H1 (cell line): ENCODE results near the gene CORO7. TPM values are rescaled to one million over a fixed set of nuclear protein-coding genes. Genes with fewer than 3 reads are reported as not detected.

Experiments
- CTCF ChIA-PET: fragments of 300-600 bp; sonication (Branson Sonifier 250); formaldehyde crosslinking; loops from one replicate; lab custom pipeline; 2021; ENCODE audit not compliant: partially characterized antibody; lab: Charles Lee
- POLR2A ChIA-PET: fragments of 300-600 bp; sonication (Branson Sonifier 250); formaldehyde crosslinking; loops from one replicate; lab custom pipeline; 2021; ENCODE audit warnings: inconsistent platforms; ENCODE audit not compliant: partially characterized antibody; lab: Charles Lee
- DNase-seq, 2 experiments: peaks; one replicate each; pipeline versions ENCODE4 v3.0.0 to v3.0.0-alpha.2; 2010 to 2022; ENCODE audit warnings: low spot score in 2 of 2, low read depth in 1 of 2, mixed read lengths in 1 of 2
- FAIRE-seq: peaks from 2 replicates; lab custom pipeline; 2011; peaks lifted over from hg19 to GRCh38; lab: Jason Lieb, UNC
- H2AFZ ChIP-seq: 2 replicates; pipeline ENCODE4 v1.8.1; 2012; ENCODE audit warnings: low read length, inconsistent platforms
- H2AK5ac ChIP-seq: 2 replicates; pipeline ENCODE4 v1.6.1; 2013; ENCODE audit warnings: low read depth, low read length
- H2BK120ac ChIP-seq: replicated peaks from 2 replicates; pipeline ENCODE3; 2013; ENCODE audit warnings: low read depth, low read length, inconsistent platforms
- H2BK12ac ChIP-seq: 2 replicates; pipeline ENCODE4 v1.6.1; 2013; ENCODE audit warnings: low read depth, low read length
- H2BK15ac ChIP-seq: 2 replicates; pipeline ENCODE4 v1.6.1; 2013; ENCODE audit warnings: low read length
- H2BK20ac ChIP-seq: 2 replicates; pipeline ENCODE4 v1.6.1; 2013; ENCODE audit warnings: low read length
- H2BK5ac ChIP-seq: 2 replicates; pipeline ENCODE4 v1.6.1; 2013; ENCODE audit warnings: low read depth, low read length
- H3K14ac ChIP-seq: 2 replicates; pipeline ENCODE4 v1.6.1; 2013; ENCODE audit warnings: inconsistent platforms; ENCODE audit not compliant: insufficient read length
- H3K18ac ChIP-seq: 2 replicates; pipeline ENCODE4 v1.6.1; 2013; ENCODE audit warnings: low read length; ENCODE audit errors: extremely low read depth
- H3K23ac ChIP-seq: 2 replicates; pipeline ENCODE4 v1.6.1; 2013; ENCODE audit warnings: inconsistent platforms; ENCODE audit not compliant: insufficient read length
- H3K23me2 ChIP-seq: 2 replicates; pipeline ENCODE4 v1.6.1; 2013; ENCODE audit warnings: low read depth, low read length
- H3K27ac ChIP-seq: 2 replicates; pipeline ENCODE4 v1.6.1; 2011; ENCODE audit warnings: low read depth, low read length, inconsistent platforms
- H3K27me3 ChIP-seq, 4 experiments: replicated peaks in 1 of 4; 1 replicate in 1 of 4; 2 replicates in 3 of 4; pipeline versions ENCODE4 v1.6.1 to v1.8.1; 2011 to 2013; ENCODE audit warnings: low read length in 3 of 4, mild to moderate bottlenecking in 3 of 4, inconsistent platforms in 2 of 4, mixed read lengths in 2 of 4, moderate library complexity in 1 of 4; ENCODE audit not compliant: control insufficient read depth in 3 of 4, insufficient read depth in 3 of 4; ENCODE audit errors: extremely low read depth in 1 of 4
- H3K36me3 ChIP-seq, 4 experiments: 2 replicates each; pipeline versions ENCODE4 v1.6.1 to v1.8.1; 2011 to 2013; ENCODE audit warnings: mild to moderate bottlenecking in 4 of 4, low read length in 3 of 4, moderate library complexity in 2 of 4, control low read depth in 1 of 4, inconsistent platforms in 1 of 4; ENCODE audit not compliant: insufficient read depth in 4 of 4, control insufficient read depth in 2 of 4
- H3K4ac ChIP-seq: replicated peaks from 2 replicates; pipeline ENCODE3; 2013; ENCODE audit warnings: low read length, low read depth, mixed read lengths, inconsistent platforms; ENCODE audit not compliant: insufficient read length
- H3K4me1 ChIP-seq, 4 experiments: replicated peaks in 1 of 4; 1 replicate in 1 of 4; 2 replicates in 3 of 4; pipeline versions ENCODE4 v1.6.1 to v1.8.1; 2011 to 2013; ENCODE audit warnings: low read length in 3 of 4, inconsistent platforms in 2 of 4, mixed read lengths in 1 of 4; ENCODE audit not compliant: insufficient read depth in 4 of 4, control insufficient read depth in 3 of 4
- H3K4me2 ChIP-seq, 2 experiments: 2 replicates each; pipeline versions ENCODE4 v1.6.1 to v1.8.1; 2011 to 2013; ENCODE audit warnings: low read depth in 2 of 2, low read length in 2 of 2, control low read depth in 1 of 2, inconsistent platforms in 1 of 2, mild to moderate bottlenecking in 1 of 2; ENCODE audit not compliant: insufficient read depth in 1 of 2
- H3K4me3 ChIP-seq, 4 experiments: fragments of 200-600, 300-600 bp in 1 of 4; sonication (generic), shearing (Covaris generic), sonication (Bioruptor Twin) in 1 of 4; 2 replicates each; pipeline versions ENCODE4 v1.5.1 to v1.8.1; 2011 to 2016; ENCODE audit warnings: low read length in 4 of 4, low read depth in 3 of 4, control low read depth in 2 of 4, inconsistent platforms in 2 of 4, mild to moderate bottlenecking in 2 of 4, mixed read lengths in 1 of 4, moderate library complexity in 1 of 4; ENCODE audit not compliant: insufficient read depth in 2 of 4; ENCODE audit errors: extremely low read depth in 1 of 4
- H3K56ac ChIP-seq: replicated peaks from 2 replicates; pipeline ENCODE3; 2013; ENCODE audit warnings: low read depth, mild to moderate bottlenecking, mixed read lengths, low read length, inconsistent platforms; ENCODE audit not compliant: insufficient read length
- H3K79me1 ChIP-seq: 2 replicates; pipeline ENCODE4 v1.6.1; 2013; ENCODE audit warnings: low read depth, low read length, control low read depth
- H3K79me2 ChIP-seq, 2 experiments: 2 replicates each; pipeline versions ENCODE4 v1.6.1 to v1.8.1; 2012 to 2013; ENCODE audit warnings: low read length in 2 of 2, mild to moderate bottlenecking in 2 of 2, inconsistent platforms in 1 of 2; ENCODE audit not compliant: insufficient read depth in 2 of 2, control insufficient read depth in 1 of 2
- H3K9ac ChIP-seq, 4 experiments: replicated peaks in 1 of 4; 1 replicate in 1 of 4; 2 replicates in 3 of 4; pipeline versions ENCODE4 v1.6.1 to v1.8.1; 2011 to 2013; ENCODE audit warnings: low read depth in 3 of 4, low read length in 3 of 4, control low read depth in 2 of 4, mild to moderate bottlenecking in 2 of 4, moderate library complexity in 2 of 4, inconsistent platforms in 1 of 4; ENCODE audit errors: extremely low read depth in 1 of 4
- H3K9me3 ChIP-seq, 2 experiments: 2 replicates each; pipeline versions ENCODE4 v1.6.1 to v1.8.1; 2012 to 2013; ENCODE audit warnings: mild to moderate bottlenecking in 2 of 2, moderate library complexity in 2 of 2, control low read depth in 1 of 2, inconsistent platforms in 1 of 2, low read depth in 1 of 2, low read length in 1 of 2, mixed read lengths in 1 of 2; ENCODE audit not compliant: insufficient read depth in 2 of 2
- H4K20me1 ChIP-seq, 2 experiments: replicated peaks in 1 of 2; 2 replicates each; pipeline versions ENCODE3 to v1.8.1; 2011 to 2013; ENCODE audit warnings: inconsistent platforms in 2 of 2, low read length in 2 of 2, mild to moderate bottlenecking in 1 of 2; ENCODE audit not compliant: insufficient read depth in 2 of 2, control insufficient read depth in 1 of 2
- H4K5ac ChIP-seq: 2 replicates; pipeline ENCODE4 v1.6.1; 2013; ENCODE audit warnings: low read length, low read depth, mixed read lengths, inconsistent platforms; ENCODE audit not compliant: insufficient read length
- H4K8ac ChIP-seq: 2 replicates; pipeline ENCODE4 v1.8.0; 2013; ENCODE audit warnings: mild to moderate bottlenecking, moderate library complexity, low read length, inconsistent platforms; ENCODE audit not compliant: insufficient read depth; ENCODE audit errors: extremely low read depth
- H4K91ac ChIP-seq: replicated peaks from 2 replicates; pipeline ENCODE3; 2013; ENCODE audit warnings: low read length, mixed read lengths, inconsistent platforms; ENCODE audit not compliant: insufficient read length
- CTBP2 ChIP-seq: IDR thresholded peaks from 2 replicates; pipeline ENCODE4 v1.7.0; 2011; ENCODE audit warnings: borderline replicate concordance, mild to moderate bottlenecking, moderate library complexity, mixed read lengths, low read length; ENCODE audit not compliant: insufficient read depth, insufficient read length
- CTCF ChIP-seq, 3 experiments: IDR thresholded peaks; 1 replicate in 2 of 3; 2 replicates in 1 of 3; pipeline versions ENCODE4 v1.5.1 to v1.6.1; 2011; ENCODE audit warnings: low read length in 3 of 3, mild to moderate bottlenecking in 3 of 3, inconsistent platforms in 2 of 3, low read depth in 1 of 3, moderate library complexity in 1 of 3; ENCODE audit not compliant: insufficient read depth in 1 of 3; ENCODE audit errors: control extremely low read depth in 1 of 3
- GABPA ChIP-seq: IDR thresholded peaks from 2 replicates; pipeline ENCODE4 v1.6.1; 2011; ENCODE audit warnings: mild to moderate bottlenecking, low read length, moderate library complexity, borderline replicate concordance; ENCODE audit not compliant: insufficient read depth
- MAX ChIP-seq: IDR thresholded peaks from 2 replicates; pipeline ENCODE4 v1.6.1; 2012; ENCODE audit warnings: inconsistent platforms
- POLR2AphosphoS5 ChIP-seq: IDR thresholded peaks from 2 replicates; pipeline ENCODE4 v1.6.1; 2011; ENCODE audit warnings: low read depth, low read length
- SIRT6 ChIP-seq: IDR thresholded peaks from one replicate; pipeline ENCODE4 v1.7.1; 2012; ENCODE audit warnings: low read length, inconsistent platforms
- SIX5 ChIP-seq: IDR thresholded peaks from 2 replicates; pipeline ENCODE4 v1.6.1; 2011; ENCODE audit warnings: mild to moderate bottlenecking, low read depth, low read length
- SUZ12 ChIP-seq: fragments of 200-600 bp; sonication (generic); IDR thresholded peaks from 2 replicates; pipeline ENCODE4 v1.6.1; 2012; ENCODE audit warnings: mild to moderate bottlenecking, inconsistent platforms, low read length, moderate library complexity, mixed read lengths
- WGBS, 2 experiments: shearing (Covaris generic) in 1 of 2; methylation state at CpG; one replicate each; pipeline versions ENCODE4 v1.1.6 to v1.1.7; 2013 to 2015; ENCODE audit warnings: low lambda C conversion rate in 2 of 2, mixed read lengths in 2 of 2, inconsistent platforms in 1 of 2, low coverage in 1 of 2, missing lambda C conversion rate in 1 of 2; ENCODE audit not compliant: insufficient replicate concordance in 2 of 2, insufficient coverage in 1 of 2, insufficient read length in 1 of 2; ENCODE audit errors: extremely low coverage in 1 of 2, missing lambda C conversion rate in 1 of 2; 5-methylcytosine and 5-hydroxymethylcytosine counted together
- polyA plus RNA-seq, 7 experiments: library from polyadenylated mRNA; depleted of rRNA in 3 of 7; stranded (reverse) in 5 of 7; unstranded in 2 of 7; fragments of >200 nt in 5 of 7; fragments of 200-250 nt in 2 of 7; gene quantifications; 1 replicate in 5 of 7; 2 replicates in 1 of 7; 4 replicates in 1 of 7; pipeline versions ENCODE4 v1.2.1 to v1.2.3, GENCODE V29; 2011 to 2013; ENCODE audit warnings: missing spikeins in 2 of 7, mixed read lengths in 2 of 7
- total RNA-seq: library from RNA; stranded (reverse); fragmentation: NEBNext Ultra II Directional; extraction: Animal tissue kit (Norgen Biotek cat#: 25700); gene quantifications from 2 replicates; pipeline ENCODE4 v1.2.1, GENCODE V29; 2021

CORO7 gene
- total and polyA plus RNA-seq, 2 of the 8 experiments (the other 6 are each of a cell fraction or from before 2014, with no cell fraction given) = 25.2 to 29.8 TPM

GRCh38 chr16:4309102-4309832, 107.1 kb downstream of the CORO7 start:
- H3K23me2 ChIP-seq = peaks cover 9% of the 10 kb centered on the region
- POLR2A ChIA-PET = interaction anchor here (0.8 to 25.6 kb wide), 8 partner anchors 13 to 94 kb away, joined by 3 to 403 read pairs (median 5); partner anchors contain the start of gene TFAP4
- FAIRE-seq = no peak
- TF ChIP-seq MAX (no peak), SIX5 (no peak), SIRT6 (no peak), CTCF (IDR thresholded peaks at IDR 0.05; ENCODE audit: control extremely low read depth in 1 of 3, insufficient read depth in 1 of 3, low read depth in 1 of 3, low read length in 3 of 3) (no peak), GABPA (no peak), CTBP2 (no peak), POLR2AphosphoS5 (no peak), SUZ12 (no peak)

More at GRCh38 chr16:4309102-4309832, 107.1 kb downstream of the CORO7 start:
- peaks cover 0 to 18% (median 13%) of the 10 kb centered on the region in 4 experiments; a peak in 6 of 7 replicates for H3K4me1 ChIP-seq
- no peak overlapping the region for H2AFZ ChIP-seq
- H3K4me3 ChIP-seq = no peak overlapping the region
- peak overlapping the region; percentile 68; the same call in 1 of the 2 replicates for H2BK12ac ChIP-seq
- peak overlapping the region; percentile 71 for H3K4ac ChIP-seq
- WGBS, 2 experiments = 85% methylated on average over 14 of the region's 14 CpGs; no CpG with 5 or more reads in 1 of the 2 experiments
- peaks cover 0 to 6% of the 10 kb centered on the region in 2 experiments for H4K20me1 ChIP-seq
- H3K9ac ChIP-seq = no peak overlapping the region
- H3K56ac ChIP-seq = no peak overlapping the region
- H3K9me3 ChIP-seq = no peaks in the 10 kb centered on the region
- H3K79me1 ChIP-seq = peaks cover 7% of the 10 kb centered on the region; the same call in 1 of the 2 replicates
- no peak overlapping the region for H3K4me2 ChIP-seq
- peak overlapping the region; percentile 35; the same call in 1 of the 2 replicates for H2BK5ac ChIP-seq
- H3K23ac ChIP-seq = no peak overlapping the region
- 0 out of 2 replicates have a peak overlapping the region, but pooled peaks have one; percentile 48 for H2BK20ac ChIP-seq
- H3K27me3 ChIP-seq = peaks cover 0 to 7% (median 4%) of the 10 kb centered on the region in 4 experiments; a peak in 6 of 7 replicates
- no peak overlapping the region for H4K5ac ChIP-seq
- CTCF ChIA-PET = interaction anchor here (0.6 to 16.7 kb wide), 24 partner anchors 8 to 94 kb away, joined by 3 to 300 read pairs (median 10); partner anchors contain the start of gene PAM16
- peak overlapping the region; percentile 88 for H2AK5ac ChIP-seq
- no peak overlapping the region for H3K27ac ChIP-seq
- H3K14ac ChIP-seq = no peak overlapping the region
- H2BK15ac ChIP-seq = 0 out of 2 replicates have a peak overlapping the region, but pooled peaks have one; percentile 65
- H3K36me3 ChIP-seq = peaks cover 0 to 3% (median under 1%) of the 10 kb centered on the region in 4 experiments; a peak in 1 of 8 replicates
- H4K8ac ChIP-seq = no peak overlapping the region; the same call in 1 of the 2 replicates
- peak overlapping the region; percentile 33 for H4K91ac ChIP-seq
- DNase-seq = no peak
- H3K18ac ChIP-seq = no peak overlapping the region
- H2BK120ac ChIP-seq = no peak overlapping the region
- peaks cover 0 to 6% of the 10 kb centered on the region in 2 experiments; a peak in 1 of 4 replicates for H3K79me2 ChIP-seq
